ENCODE data around the gene IMPA2.

DNA sequence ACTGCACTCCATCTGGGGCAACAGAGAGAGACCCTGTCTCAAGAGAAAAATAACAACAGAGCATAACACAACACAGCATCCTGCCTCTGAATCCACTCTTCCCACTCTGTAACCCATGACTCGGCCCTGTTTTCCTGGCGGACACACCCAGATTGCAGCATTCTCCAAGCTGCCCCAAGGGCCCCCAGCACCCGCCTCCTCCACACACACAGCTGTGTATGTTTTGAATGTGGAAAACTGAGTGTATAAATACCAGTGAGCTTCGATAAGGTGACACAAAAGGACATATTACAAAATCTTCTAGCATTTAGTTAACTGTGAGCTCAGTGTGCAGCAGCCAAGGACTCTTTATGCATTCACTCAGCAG lies 13.0 kb downstream of the IMPA2 start:
- TF ChIP-seq GATA3 (IDR thresholded peaks at IDR 0.05; ENCODE audit: low read depth, low read length) (no peak), GATA2 (IDR thresholded peaks at IDR 0.05; ENCODE audit: low read depth, low read length) (no peak)

All from SH-SY5Y (cell line).